G401.6 (cell line): Measurements from ENCODE around the gene COL5A1.
"Not testable (repeated sequence)": the region's sequence is repeated elsewhere in the genome, so short reads cannot be mapped to it uniquely, and the experiment has no call there.

Experiments used
- FAIRE-seq: peaks from 2 replicates; lab custom pipeline; 2012; peaks lifted over from hg19 to GRCh38; lab: Jason Lieb, UNC

Gene COL5A1

DNA sequence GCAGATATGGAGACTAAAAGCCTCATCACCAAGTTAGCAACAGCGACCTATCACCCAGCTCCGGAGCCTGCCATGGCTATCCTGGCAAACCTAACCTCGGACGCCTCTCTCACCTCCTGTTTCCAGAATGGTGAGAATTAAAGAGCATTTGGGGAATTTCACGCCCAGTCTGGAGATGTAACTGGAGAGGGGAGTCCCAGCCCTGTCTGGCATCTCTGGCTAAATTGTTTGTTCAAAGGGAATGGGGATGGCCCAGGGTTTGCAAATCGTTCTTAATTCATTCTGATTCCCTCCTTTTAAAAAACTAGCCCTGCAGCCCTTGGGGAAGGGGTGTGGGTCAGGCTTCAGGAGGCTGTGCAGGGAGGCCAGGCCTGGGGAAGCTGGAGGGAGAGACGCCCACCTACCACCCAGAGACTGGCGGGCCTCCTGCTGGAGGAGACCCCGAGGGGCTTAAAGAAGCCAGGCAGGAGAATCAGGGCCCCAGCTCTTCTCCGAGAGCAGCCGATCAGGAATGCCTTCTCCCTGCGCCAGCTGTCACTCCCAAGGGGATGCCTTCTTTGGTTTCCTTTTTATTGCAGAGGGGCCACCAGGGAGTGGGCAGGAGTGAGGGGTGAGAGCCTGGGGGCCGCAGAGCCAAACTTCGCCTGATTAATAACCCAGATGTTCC lies 964 bp upstream of the COL5A1 start:
- no peak for FAIRE-seq

DNA sequence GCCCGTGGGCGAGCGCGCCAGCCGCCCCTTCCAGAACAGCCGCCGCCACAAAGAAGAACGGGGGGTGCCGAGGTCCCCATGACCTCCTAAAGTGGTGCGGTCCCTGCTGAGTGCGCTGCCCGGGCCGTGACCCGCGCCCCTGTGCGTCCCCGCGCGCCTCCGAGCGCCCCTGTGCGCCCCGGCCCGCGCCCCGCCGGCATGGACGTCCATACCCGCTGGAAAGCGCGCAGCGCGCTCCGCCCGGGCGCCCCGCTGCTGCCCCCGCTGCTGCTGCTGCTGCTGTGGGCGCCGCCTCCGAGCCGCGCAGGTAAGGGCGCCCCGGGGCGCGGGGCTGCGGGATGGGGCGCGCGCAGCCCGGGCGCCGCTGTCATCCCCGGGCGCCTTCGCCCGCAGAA lies 384 bp downstream of the COL5A1 start:
- FAIRE-seq: no peak

DNA sequence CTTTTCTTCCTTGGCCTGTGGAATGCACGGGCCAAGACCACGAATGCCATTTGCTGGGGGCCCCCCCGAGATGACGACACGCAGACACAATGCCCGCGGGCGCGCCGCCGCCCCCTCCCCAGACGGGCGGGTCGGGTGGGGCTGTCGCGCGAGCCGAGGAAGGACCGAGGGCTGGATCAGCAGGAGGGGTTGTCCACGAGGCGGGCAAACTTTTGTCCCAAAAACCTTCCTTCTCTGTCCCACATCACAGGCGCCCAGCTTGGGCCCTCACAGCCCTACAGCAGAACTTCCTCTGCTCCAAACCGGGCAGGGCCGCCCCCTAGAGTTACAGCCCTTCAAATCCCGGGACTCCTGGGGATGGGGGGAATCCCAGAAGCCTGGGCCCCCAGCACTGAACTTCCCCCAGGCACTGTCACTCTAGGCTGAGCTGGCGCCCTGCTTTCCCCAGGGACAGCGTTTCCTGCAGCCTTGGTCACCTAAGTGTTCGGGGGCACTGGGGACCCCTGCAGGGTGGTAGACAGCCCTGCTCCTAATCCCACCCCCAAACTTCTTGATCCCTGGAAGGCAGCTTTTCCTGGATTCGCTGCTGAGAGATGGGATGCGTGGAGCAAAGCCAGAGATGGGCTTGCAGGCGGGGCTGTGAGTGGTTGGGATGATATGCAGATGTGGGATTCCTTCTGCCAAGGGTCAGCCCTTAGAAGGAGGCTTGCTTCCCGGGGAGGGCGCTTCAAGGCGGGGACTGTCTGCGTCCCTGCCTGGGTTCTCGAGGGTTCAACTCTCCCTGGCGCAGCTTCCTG lies 980 bp downstream of the COL5A1 start:
- FAIRE-seq: no peak

DNA sequence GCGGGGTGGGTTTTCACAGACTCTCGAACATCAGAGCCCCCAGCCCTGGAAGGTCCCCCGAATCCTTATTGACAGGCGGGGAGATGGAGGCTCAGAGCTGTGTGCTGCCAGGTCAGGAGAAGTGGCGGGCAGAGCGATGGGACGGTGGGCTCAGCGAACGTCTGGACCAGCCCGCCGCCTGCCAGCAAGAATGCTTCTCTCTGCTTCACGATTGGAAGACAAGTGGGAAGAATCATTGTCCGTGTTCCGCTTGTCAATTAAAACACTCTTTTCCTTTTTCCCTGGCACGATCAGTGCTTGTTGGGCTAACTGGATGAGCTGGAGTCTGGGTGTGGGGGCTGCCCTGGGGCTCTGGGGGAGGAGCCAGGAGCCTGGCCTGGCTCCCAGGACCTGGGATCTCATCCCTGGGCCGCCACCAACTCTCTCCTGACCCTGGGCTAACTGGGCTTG lies 1.6 kb downstream of the COL5A1 start:
- FAIRE-seq: no peak

DNA sequence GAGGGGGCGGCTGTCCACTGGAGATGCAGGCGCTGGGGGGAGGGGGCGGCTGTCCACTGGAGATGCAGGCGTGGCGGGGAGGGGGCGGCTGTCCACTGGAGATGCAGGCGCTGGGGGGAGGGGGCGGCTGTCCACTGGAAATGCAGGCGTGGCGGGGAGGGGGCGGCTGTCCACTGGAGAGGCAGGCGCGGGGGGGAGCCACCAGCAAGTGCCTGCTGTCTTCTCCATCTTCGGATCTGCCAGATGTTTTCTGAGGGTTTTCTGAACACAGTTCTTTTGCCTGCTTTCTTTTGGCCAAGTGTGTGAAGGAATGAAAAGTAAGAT lies 2.8 kb downstream of the COL5A1 start:
- FAIRE-seq: not testable (repeated sequence)

DNA sequence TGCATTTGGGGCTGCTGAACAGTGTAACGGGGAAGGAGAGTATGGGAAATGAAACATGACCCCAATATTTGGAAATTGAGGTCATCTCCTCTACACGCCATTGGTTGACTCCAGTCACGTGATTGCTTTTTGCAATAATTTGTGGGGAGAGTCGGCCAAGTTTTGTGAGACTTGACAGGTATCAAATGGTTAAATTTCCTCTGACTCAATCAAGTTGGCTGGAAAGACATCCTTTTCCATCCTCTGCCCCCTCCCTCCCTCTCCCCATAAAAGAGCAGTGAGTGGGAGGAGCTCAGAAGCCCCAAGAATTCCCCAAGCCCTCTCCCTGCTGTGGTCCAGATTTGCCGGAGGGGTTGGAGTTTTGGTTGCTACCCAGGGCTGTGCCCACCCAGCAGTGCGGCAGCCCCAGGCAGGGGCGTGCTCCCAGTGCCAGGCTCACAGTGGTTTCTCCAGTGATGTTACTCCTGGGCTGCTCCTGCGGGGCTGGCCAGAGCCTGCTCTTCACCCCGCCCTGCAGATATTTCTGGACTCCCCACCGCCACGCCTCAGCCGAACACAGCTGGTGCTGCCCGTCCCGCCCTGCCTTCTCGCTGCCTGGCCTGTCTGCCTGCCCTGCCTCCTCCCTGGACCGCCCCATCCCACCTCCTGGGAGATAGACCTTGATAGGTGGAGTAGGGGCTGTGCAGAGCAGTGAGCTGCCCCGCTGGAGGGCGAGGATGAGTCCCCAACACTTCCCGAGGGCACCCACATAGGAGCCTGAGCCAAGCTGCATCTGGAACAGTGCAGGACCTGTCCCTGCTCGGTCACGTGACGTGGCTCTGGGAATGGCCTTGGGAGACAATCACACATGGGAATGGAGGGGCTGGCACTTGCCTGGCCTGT lies 3.4 kb downstream of the COL5A1 start:
- no peak for FAIRE-seq

DNA sequence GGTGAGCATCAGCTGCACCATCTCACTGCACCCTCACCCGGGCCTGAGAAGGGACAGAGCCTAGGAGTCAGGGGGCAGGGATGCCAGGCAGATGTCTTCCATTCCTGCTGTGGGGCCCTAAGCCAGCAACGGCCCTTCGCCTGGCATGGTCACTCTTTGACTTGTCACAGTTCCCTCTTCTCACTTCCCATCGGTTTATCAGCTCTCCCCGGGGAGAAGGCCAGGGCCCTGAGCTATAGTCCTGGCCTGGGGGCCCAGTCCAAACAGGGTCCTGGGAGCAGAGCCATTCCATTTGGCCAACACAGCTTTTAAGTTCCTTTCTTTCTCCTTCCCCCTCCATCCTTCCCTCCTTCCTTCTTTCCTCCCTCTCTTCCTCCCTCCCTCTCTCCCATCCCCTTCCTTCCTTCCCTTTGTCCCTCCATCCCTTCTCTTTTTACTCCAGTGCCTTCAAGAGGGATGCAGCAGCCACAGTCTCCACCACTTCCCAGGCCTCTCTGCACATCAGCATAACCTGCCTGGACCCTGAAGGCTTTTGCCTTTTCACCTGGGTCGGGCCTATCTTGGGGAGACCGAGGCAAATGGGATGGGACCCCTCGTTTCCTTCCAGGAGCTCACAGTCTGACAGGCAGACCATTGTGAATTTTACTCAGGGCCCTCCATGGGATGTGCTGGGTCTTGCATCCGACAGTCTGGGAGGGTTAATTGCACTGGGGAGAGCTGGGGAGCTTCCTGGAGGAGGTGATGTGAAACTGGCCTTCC lies 4.2 kb downstream of the COL5A1 start:
- FAIRE-seq: no peak

DNA sequence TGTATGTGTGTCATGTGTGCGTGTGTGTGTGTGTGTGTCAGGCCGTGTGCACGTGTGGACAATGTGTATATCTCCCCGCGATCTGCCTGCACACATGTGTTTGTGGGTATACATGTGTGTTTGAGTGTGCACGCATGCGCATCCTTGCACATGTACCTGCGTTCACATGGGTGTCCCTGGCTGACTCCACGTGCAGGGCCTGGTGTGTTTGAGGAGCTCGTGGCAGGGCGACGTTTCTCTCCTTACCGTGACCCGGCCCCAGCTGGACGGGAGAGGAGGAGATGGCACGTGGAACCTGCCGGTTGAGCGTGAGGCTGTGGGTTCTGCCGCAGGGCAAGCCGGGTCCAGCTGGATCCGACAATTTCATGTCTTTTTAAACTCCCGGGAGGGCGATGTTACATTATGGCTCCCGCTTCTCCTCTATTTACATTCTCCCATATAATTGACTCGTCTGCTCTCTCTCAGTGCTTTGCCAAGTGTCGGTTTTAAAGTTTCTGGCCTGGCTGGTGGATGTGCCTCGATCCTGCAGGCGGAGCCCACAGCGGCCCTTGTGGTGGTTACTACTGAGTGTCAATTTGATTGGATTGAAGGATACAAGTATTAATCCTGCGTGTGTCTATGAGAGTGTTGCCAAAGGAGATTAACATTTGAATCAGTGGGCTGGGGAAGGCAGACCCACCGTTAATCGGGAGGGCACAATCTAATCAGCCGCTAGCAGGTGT lies 5.9 kb downstream of the COL5A1 start:
- no peak for FAIRE-seq

DNA sequence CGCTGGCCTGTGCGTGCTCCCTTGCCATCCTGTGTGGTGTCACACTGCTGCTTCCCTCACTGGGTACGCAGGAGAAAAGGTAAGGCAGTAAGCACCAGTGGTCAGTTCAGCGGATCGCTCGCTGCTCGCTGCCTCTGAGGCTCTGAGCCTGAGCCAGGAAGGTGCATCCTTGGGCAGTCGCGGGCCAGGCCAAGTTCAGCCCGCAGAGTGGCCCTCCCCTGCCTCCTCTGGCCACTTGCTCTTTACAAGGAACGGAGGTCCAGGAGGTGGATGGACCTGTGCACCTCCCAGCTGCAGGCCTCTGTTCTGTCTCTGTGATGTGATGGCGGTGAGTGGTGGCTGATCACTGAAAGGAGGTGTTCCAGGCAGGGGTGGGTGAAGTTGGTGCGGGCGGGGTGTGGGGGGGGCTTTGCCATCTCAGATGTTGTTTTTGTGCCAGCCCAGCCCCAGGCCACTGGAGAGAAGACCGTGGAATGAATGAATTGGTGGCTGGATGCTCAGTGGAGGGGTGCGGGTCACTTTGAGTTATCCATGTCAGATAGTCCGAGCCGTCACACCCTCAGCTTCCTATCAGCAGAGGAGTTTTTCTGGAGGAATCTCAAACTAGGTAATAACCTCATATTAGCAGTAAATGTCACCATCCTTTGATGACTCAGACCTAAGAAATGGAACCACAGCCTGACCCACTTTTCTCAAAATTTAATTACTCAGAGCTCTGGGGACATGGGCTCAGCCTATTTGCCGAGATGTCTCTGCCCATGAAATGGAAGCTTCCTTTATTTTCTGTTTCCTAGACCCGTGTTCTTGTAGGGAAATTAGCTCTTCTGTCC lies 7.3 kb downstream of the COL5A1 start:
- FAIRE-seq: no peak

DNA sequence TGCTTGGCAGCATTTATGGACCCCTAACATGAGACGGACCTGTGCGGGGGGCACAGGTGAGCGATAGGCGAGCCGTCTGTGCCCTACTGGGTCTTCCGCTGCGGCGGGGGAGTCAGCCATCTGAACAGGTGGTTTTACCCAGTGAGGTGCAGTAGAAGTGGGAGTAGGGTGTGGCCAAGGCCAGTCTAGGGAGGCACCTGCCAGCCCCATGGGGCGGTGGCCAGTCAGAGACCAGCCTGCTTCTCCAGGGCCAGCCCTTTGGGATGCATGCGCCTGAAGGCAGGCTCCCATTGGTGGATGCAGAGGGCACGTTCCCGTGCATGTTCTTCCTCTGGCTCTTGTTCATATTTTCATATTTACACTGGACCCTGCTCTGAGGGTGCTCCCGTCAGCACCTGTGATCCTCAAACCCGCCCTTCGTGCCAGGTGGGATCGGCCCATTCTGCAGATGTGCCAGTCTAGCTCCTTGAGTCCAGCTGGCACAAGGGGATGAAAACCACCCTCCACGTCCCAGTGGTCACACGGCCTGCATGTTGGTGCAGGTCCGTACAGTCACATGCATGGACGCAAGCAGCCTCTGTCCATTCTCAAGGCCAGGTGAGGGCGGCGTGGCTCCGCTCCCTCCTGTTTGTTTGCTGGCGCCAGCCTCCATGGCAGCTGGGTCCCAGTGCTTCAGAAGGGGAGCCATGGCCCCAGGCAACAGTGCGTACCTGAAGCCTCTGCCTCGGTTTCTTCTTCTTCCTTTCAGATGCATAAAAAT lies 9.0 kb downstream of the COL5A1 start:
- no peak for FAIRE-seq

DNA sequence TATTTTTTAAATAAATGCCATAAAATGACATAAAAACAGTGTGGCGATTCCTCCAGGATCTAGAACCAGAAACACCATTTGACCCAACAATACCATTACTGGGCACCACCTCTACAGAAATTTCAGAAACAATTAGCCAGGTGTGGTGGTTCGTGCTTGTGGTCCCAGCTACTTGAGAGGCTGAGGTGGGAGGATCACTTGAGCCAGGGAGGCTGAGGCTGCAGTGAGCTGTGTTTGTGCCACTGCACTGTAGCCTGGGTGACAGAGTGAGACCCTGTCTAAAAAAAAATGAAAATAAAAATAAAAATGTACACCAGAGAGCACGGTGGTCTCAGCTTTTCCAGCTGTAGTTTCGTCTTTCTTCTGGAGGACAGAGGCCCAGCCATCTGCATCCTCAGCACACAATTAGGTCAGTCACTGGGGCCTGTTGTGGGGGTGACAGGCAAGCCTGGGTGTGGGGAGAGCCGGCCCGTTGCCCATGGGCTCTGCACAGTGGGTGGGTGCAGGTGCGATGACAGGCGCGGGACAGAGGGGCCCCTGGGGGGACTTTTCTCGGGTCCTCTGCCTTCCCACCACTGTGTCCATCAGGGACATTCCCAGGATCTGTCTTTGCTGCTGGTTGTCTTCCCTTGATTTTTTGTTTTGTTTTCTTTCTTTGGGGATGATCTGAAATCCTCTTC lies 9.8 kb downstream of the COL5A1 start:
- FAIRE-seq: no peak

DNA sequence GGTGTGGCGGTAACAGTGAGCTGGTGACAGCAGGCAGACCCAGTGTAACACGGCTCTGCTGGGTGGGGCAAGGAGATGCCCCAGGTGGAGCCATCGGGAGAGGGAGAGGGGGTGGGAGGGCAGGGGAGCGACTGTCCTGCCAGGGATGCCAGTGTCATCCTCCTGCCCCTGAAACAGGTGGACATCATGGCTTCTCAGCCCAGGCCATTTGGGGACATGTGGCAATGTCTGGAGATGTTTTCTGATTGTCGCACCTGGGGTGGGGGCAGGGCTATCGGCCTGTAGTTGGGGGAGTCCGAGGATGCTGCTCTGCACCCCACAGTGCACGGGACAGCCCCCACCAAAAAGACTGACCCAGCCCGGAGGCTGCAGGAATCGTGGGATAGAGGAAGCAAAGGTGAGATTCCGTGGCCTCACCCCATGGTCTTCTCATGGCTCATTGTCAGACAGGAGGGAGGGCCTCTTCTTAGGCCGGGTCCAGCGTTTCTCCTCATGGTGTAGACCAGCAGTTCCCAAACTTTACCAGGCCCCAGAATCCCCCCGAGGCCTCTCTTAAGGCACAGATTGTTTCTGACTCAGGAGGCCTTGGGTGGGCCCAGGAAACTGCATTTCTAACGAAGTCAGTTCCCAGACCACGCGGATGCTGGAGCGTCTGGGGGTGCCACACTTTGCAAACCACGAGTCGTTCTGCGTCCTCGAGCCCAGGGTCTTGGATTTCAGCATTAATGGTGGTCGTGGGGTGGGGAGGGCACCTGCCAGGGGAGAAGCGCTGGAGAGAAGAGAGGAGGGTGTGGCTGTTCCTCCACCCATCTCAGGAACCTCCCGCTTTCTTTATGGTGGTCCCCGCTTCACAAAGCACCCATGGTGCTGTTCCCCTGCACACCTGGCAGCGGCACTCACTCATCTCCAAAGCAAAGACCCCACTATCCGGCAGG lies 11.0 kb downstream of the COL5A1 start:
- no peak for FAIRE-seq

DNA sequence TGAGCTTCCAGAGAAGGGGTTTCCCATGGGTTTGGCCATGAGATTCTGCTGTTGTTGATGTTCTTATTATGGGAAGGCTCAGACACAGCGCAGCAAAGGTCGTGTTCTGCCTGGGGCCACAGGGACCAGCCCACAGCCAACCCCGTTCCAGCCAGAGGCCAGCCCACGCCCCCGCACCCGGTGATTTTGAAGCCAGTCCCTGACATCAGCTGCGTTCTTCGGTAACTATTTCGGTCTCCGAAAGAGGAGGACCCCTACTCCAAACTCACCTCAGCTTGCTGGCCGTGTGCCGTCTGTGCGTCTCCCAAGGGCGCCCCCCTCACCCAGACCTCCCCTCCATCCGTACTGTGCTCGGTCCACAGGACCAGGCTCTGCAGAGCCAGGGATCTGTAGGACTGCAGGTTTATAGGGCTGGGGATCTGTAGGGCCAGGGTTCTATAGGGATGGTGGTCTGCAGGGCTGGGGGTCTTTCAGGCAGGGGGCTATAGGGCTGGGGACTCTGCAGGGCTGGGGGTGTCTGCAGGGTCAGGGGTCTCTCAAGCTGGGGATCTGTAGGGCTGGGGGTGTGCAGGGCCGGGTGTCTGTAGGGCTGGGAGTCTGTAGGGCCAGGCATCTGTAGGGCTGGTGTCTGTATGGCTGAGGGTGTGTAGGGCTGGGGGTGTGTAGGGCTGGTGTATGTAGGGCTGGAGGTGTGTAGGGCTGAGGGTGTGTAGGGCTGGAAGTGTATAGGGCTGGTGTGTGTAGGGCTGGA lies 11.8 kb downstream of the COL5A1 start:
- FAIRE-seq: no peak

DNA sequence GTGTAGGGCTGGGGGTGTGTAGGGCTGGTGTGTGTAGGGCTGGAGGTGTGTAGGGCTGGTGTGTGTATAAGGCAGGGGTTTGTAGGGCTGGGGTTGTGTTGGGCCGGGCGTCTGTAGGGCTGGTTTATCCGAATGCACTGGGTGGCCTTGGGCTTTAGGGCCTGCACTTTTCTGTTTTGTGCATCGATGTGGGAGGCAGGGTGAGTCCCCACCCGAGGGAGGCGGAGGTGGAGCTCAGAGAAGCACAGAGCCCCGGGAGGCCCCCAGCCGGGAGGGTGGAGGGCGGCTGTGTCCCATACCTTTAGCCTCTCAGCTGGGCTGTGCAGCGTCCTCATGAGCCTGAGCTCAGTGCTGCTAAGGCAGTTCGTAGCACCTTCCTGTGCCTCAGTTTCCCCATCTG lies 13.5 kb downstream of the COL5A1 start:
- no peak for FAIRE-seq

DNA sequence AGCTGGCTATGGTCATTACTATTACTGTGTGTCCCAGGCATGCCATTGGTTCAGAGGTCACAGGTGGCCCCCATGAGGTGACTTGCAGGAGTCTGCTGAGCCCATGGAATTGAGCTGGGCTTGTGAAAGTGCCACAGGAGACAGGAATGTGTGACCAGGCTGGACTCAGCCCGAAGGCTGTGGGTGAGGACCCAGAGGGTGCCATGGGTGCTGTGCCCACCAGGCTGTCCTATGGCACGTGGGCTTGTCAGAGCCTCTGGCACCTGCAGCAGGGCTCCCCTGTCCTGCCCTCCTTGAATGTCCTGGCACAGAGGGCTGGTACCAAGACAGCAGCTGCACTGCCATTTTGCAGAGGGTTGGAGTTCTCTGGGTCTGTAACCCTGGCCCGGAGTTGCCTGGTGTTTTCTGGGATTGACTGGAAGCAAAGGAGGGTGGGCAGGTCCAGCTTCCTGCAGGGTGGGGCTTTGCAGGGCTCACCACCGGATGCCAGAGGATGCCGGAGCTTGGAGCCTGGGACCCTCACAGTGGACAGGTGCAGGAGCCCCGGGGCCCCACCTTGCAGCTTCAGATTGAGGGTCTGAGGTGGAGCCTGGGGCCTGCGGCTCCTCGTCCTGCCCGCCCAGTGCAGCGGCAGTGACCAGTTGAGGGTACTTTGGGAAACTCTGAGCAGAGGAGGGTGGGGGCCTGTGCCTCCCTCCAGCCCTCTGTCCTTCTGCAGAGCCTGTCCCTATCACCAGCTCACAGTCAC lies 14.2 kb downstream of the COL5A1 start:
- no peak for FAIRE-seq

DNA sequence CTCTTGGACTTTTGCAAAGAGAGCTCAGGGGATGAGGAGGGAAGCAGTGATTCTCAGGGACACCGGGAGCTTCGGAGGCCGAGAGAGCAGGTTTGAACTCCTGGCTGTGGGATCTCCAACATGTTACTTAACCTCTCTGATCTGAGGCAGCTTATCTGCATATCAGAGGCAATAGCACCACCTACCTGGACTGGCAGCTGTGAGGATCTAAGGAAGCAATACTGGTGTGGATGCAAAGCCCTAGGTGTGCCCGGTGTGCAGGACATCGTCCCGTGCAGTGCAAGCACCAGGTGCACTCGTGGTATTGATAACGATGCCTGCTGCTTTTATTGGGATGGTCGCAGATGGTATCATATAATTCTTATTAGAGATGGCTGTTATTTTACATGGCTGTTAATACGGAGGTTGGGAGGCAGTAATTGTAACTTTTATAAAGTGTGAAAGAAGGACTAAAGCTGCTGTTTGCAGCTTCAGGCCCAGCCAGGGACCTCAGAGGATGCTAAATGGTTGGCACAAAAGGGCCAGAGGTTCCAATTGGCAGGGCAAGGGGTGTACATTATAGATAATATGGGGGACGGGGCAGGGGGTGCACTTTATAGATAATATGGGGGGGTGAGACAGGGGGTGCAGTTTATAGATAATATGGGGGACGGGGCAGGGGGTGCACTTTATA lies 14.9 kb downstream of the COL5A1 start:
- no peak for FAIRE-seq
